A549 (cell line): ENCODE results near the gene FYB1. TPM values are rescaled to one million over a fixed set of nuclear protein-coding genes. Genes with fewer than 3 reads are reported as not detected.

Experiments
- ATAC-seq, 2 experiments: fragments of 200-7000 bp in 1 of 2; fragments of >200 bp in 1 of 2; cut with Nextera tagmentation in 1 of 2; cut with Tn5 transposase in 1 of 2; 3 replicates each; pipeline versions ENCODE4 v1.8.0 to v1.9.1; 2018 to 2020; ENCODE audit warnings: mild to moderate bottlenecking in 1 of 2, moderate library complexity in 1 of 2
- CTCF ChIA-PET: fragments of 300-600 bp; sonication (Branson Sonifier 250); formaldehyde crosslinking; extraction: SDS; loops from one replicate; lab custom pipeline; 2021; ENCODE audit warnings: antibody characterized with exemption, inconsistent platforms; lab: Yijun Ruan, JAX
- POLR2A ChIA-PET: fragments of 350-600 bp; formaldehyde crosslinking; extraction: SDS; loops from one replicate; lab custom pipeline; 2021; ENCODE audit warnings: antibody characterized with exemption, inconsistent platforms; lab: Yijun Ruan, JAX
- DNase-seq, 2 experiments: peaks; one replicate each; pipeline versions ENCODE4 v3.0.0 to v3.0.0-alpha.2; 2011 to 2016; ENCODE audit warnings: low read depth in 1 of 2, low spot score in 1 of 2
- FAIRE-seq: peaks from 2 replicates; lab custom pipeline; 2011; peaks lifted over from hg19 to GRCh38; lab: Jason Lieb, UNC
- H3K27ac ChIP-seq, 2 experiments: fragments of >200 bp; sonication (Bioruptor Twin); formaldehyde crosslinking; 3 replicates each; pipeline ENCODE4 v1.5.1; 2016 to 2017
- H3K4me1 ChIP-seq: fragments of >200 bp; sonication (Bioruptor Twin); formaldehyde crosslinking; 3 replicates; pipeline ENCODE4 v1.6.1; 2016
- H3K4me2 ChIP-seq: fragments of >200 bp; sonication (Bioruptor Twin); formaldehyde crosslinking; 3 replicates; pipeline ENCODE4 v1.6.1; 2016
- H3K4me3 ChIP-seq: fragments of >200 bp; sonication (Bioruptor Twin); formaldehyde crosslinking; 3 replicates; pipeline ENCODE4 v1.5.1; 2016
- H3K9me3 ChIP-seq: fragments of >200 bp; sonication (Bioruptor Twin); formaldehyde crosslinking; 3 replicates; pipeline ENCODE4 v1.6.1; 2016
- CEBPB ChIP-seq, 2 experiments: fragments of >200 bp in 1 of 2; sonication (Bioruptor Twin) in 1 of 2; formaldehyde crosslinking in 1 of 2; IDR thresholded peaks; 2 replicates each; pipeline ENCODE4 v1.6.1; 2012 to 2016
- EP300 ChIP-seq, 2 experiments: fragments of >200 bp; sonication (Bioruptor Twin); formaldehyde crosslinking; IDR thresholded peaks; 2 replicates in 1 of 2; 3 replicates in 1 of 2; pipeline ENCODE4 v1.6.1; 2016 to 2017
- FOSL2 ChIP-seq, 2 experiments: fragments of 450-650 bp in 1 of 2; fragments of >200 bp in 1 of 2; sonication (Bioruptor Twin) in 1 of 2; formaldehyde crosslinking; IDR thresholded peaks; 2 replicates each; pipeline versions ENCODE4 v1.5.0 to v1.6.1; 2016 to 2020; ENCODE audit warnings: mild to moderate bottlenecking in 1 of 2, moderate library complexity in 1 of 2
- GATA3 ChIP-seq: IDR thresholded peaks from 2 replicates; pipeline ENCODE4 v1.6.1; 2012; ENCODE audit warnings: borderline replicate concordance
- HMGXB4 ChIP-seq: fragments of 250-450 bp; sonication (Bioruptor Pico); IDR thresholded peaks from 2 replicates; pipeline ENCODE4 v1.5.0; 2021; ENCODE audit warnings: mild to moderate bottlenecking, moderate library complexity, borderline replicate concordance
- HOXA7 ChIP-seq: fragments of 250-450 bp; sonication (Bioruptor Pico); IDR thresholded peaks from 2 replicates; pipeline ENCODE4 v1.5.0; 2020; ENCODE audit warnings: mild to moderate bottlenecking, moderate library complexity
- JUN ChIP-seq, 2 experiments: fragments of >200 bp; sonication (Bioruptor Twin); formaldehyde crosslinking; IDR thresholded peaks; 2 replicates in 1 of 2; 3 replicates in 1 of 2; pipeline ENCODE4 v1.6.1; 2016 to 2017
- JUNB ChIP-seq: fragments of >200 bp; sonication (Bioruptor Twin); formaldehyde crosslinking; IDR thresholded peaks from 2 replicates; pipeline ENCODE4 v1.6.1; 2016
- MYC ChIP-seq: IDR thresholded peaks from 2 replicates; pipeline ENCODE4 v1.6.1; 2012; ENCODE audit warnings: mild to moderate bottlenecking, inconsistent platforms, low read length, improper control_type of control experiment, borderline replicate concordance
- NPAS2 ChIP-seq: fragments of 250-450 bp; sonication (Bioruptor Pico); IDR thresholded peaks from 2 replicates; pipeline ENCODE4 v1.8.0; 2022; ENCODE audit warnings: mild to moderate bottlenecking, moderate library complexity, borderline replicate concordance
- PBX3 ChIP-seq: IDR thresholded peaks from 2 replicates; pipeline ENCODE4 v1.6.1; 2012
- REST ChIP-seq: fragments of 200-600 bp; sonication (generic); IDR thresholded peaks from 2 replicates; pipeline ENCODE4 v1.6.1; 2016; ENCODE audit warnings: antibody characterized with exemption, mild to moderate bottlenecking, moderate library complexity
- SMC3 ChIP-seq: fragments of >200 bp; sonication (Bioruptor Twin); formaldehyde crosslinking; IDR thresholded peaks from 3 replicates; pipeline ENCODE4 v1.6.1; 2018; ENCODE audit warnings: inconsistent platforms
- ZFP36 ChIP-seq: fragments of 450-650 bp; IDR thresholded peaks from 2 replicates; pipeline ENCODE4 v1.6.1; 2014; ENCODE audit warnings: borderline replicate concordance; ENCODE audit not compliant: partially characterized antibody
- ZSCAN20 ChIP-seq: fragments of 250-450 bp; sonication (Bioruptor Pico); IDR thresholded peaks from 2 replicates; pipeline ENCODE4 v1.8.0; 2022; ENCODE audit warnings: mild to moderate bottlenecking, moderate library complexity
- WGBS: methylation state at CpG from one replicate; pipeline ENCODE4 v1.1.6; 2017; ENCODE audit errors: missing lambda C conversion rate; 5-methylcytosine and 5-hydroxymethylcytosine counted together
- polyA plus RNA-seq, 4 experiments: library from polyadenylated mRNA; depleted of rRNA in 3 of 4; stranded (reverse); fragments of >200 nt; fragmentation: RNase III in 1 of 4; extraction: RNeasy Plus Mini Kit Qiagen cat#74134 plus additional on column Dnase treatment in 1 of 4; gene quantifications; 2 replicates in 3 of 4; 3 replicates in 1 of 4; pipeline ENCODE4 v1.2.3, GENCODE V29; 2011 to 2017
- TF ChIP-seq, protein P1 (sequence below): IDR thresholded peaks from 2 replicates; pipeline ENCODE4 v1.6.1; 2012

The FYB1 gene
- polyA plus RNA-seq, 2 of the 4 experiments (the other 2 are of a cell fraction): 7.4 to 34.6 TPM

DNA sequence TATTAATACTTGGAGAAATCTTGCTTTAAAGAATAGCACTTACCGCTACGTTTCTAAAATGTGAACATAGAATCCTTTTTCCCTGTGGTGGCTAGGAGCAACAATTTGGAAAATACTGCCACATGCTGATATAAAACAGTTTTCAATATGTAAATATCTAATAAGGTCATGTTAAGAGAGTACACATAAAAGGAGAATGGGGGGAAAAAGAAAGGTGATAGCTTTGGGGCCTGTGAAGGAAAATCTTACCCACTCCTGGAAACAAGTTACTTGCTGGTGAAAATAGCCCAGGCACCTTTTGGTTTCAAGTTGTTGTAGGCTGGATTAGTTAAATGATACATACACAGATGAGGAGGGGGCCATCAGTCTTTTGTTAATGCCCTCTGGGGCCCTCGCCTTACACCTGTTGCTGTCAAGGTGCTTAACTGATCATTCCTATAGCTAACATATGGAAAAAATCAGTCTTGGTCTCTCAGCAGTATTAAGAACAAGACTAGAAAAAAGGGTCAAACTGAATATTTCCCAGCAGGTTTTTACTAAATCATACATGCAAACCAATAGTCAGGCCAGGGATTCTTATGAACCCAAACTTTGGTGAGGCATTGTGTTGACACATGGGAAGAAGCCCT, 24.1 kb downstream of the FYB1 start:
- no peak overlapping the region for H3K4me3 ChIP-seq
- CTCF ChIA-PET: interaction anchor here (0.6 to 3.6 kb wide), 10 partner anchors 10 to 229 kb away, joined by 3 to 21 read pairs (median 4); partner anchors contain the start of genes DAB2 and FYB1
- no peaks in the 10 kb centered on the region for H3K9me3 ChIP-seq
- peak overlapping the region; percentile 84 to 92 for H3K27ac ChIP-seq
- FAIRE-seq: peak; percentile 51
- POLR2A ChIA-PET: interaction anchor here (0.8 to 1.5 kb wide), 4 partner anchors 12 to 95 kb away, joined by 3 to 9 read pairs (median 6); no protein-coding TSS in a partner anchor
- peaks cover 91% of the 10 kb centered on the region for H3K4me1 ChIP-seq
- ATAC-seq: no peak
- WGBS: 87% methylated on average over 3 of the region's 3 CpGs
- peak overlapping the region; percentile 70 for H3K4me2 ChIP-seq
- TF ChIP-seq ZSCAN20 (CRISPR knock-in tag) (no peak), HOXA7 (CRISPR knock-in tag) (0 out of 2 replicates have a peak, but pooled peaks have one; percentile 10)
- no peak for DNase-seq

- FAIRE-seq: no peak
- Histone ChIP-seq H3K4me1 (peaks cover 90% of the 10 kb centered on the region), H3K4me2 (peak overlapping the region; percentile 70), H3K4me3 (no peak overlapping the region), H3K27ac (peak overlapping the region; percentile 84 to 92), H3K9me3 (no peaks in the 10 kb centered on the region)
- peak; percentile 49 to 84 for DNase-seq
- TF ChIP-seq HMGXB4 (CRISPR knock-in tag) (no peak), EP300 (IDR thresholded peaks at IDR 0.05) (peak; percentile 30 to 36; a peak in 2 of 5 replicates), JUN (IDR thresholded peaks at IDR 0.05) (peak in 1 of 2 experiments; percentile 38; a peak in 1 of 5 replicates), JUNB (peak; percentile 52; the same call in 1 of the 2 replicates), CEBPB (IDR thresholded peaks at IDR 0.05) (peak; percentile 70 to 94), REST (no peak), PBX3 (no peak), ZFP36 (no peak), MYC (0 out of 2 replicates have a peak, but pooled peaks have one; percentile 44), NPAS2 (CRISPR knock-in tag) (no peak), FOSL2 (IDR thresholded peaks at IDR 0.05) (no peak), FOSL2 (CRISPR knock-in tag; IDR thresholded peaks at IDR 0.05) (peak; percentile 81), SMC3 (peak; percentile 26; the same call in 1 of the 3 replicates), GATA3 (peak; percentile 50; the same call in 1 of the 2 replicates)
- TF ChIP-seq, protein P1, sequence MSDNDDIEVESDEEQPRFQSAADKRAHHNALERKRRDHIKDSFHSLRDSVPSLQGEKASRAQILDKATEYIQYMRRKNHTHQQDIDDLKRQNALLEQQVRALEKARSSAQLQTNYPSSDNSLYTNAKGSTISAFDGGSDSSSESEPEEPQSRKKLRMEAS: peak; percentile 84
- POLR2A ChIA-PET: interaction anchor here (0.7 to 1.5 kb wide), 3 partner anchors 11 to 56 kb away, joined by 3 to 4 read pairs (median 3); no protein-coding TSS in a partner anchor
- 16% methylated on average over 11 of the region's 11 CpGs for WGBS
- CTCF ChIA-PET: interaction anchor here (1.0 to 3.6 kb wide), 6 partner anchors 12 to 182 kb away, joined by 3 to 21 read pairs (median 5); partner anchors contain the start of gene FYB1
- ATAC-seq: peak; percentile 87 to 90
Measured at GRCh38 chr5:39194466-39195136, 24.8 kb downstream of the FYB1 start.
